ENCODE measurements around the gene ZNF575. TPM values are rescaled to one million over a fixed set of nuclear protein-coding genes. Genes with fewer than 3 reads are reported as not detected.

ZNF575 gene
- total RNA-seq, 2 donors from 2014 or later: 6.4 to 11.3 TPM

DNA sequence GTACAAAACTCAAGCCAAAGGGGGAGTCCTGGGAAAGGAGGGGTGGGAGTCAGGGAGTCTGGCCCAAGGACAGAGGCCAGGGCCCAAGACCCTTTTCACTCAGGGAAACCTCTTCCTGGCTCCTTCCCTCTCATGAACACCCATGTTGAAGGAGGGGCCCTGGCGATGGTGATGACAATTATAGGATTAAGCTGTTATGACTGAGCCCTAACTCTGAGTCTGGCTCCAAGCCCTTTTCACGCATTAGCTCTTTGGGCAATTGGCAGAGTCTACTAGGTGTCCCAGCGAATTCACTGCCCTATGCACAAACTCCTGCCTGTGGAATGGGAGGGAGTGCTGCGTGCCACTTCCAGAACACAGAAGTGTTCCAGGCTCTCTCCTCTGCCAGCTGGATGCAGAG lies 20.7 kb downstream of the ZNF575 start:
- H3K4me1 ChIP-seq: no peaks in the 10 kb centered on the region
- no peak overlapping the region for H3K4me3 ChIP-seq
- no peaks in the 10 kb centered on the region for H3K9me3 ChIP-seq
- intact Hi-C loops (cut with DNase I): no loop called here
- no peak for DNase-seq
- H3K27ac ChIP-seq: no peak overlapping the region
- TF ChIP-seq, protein P1, sequence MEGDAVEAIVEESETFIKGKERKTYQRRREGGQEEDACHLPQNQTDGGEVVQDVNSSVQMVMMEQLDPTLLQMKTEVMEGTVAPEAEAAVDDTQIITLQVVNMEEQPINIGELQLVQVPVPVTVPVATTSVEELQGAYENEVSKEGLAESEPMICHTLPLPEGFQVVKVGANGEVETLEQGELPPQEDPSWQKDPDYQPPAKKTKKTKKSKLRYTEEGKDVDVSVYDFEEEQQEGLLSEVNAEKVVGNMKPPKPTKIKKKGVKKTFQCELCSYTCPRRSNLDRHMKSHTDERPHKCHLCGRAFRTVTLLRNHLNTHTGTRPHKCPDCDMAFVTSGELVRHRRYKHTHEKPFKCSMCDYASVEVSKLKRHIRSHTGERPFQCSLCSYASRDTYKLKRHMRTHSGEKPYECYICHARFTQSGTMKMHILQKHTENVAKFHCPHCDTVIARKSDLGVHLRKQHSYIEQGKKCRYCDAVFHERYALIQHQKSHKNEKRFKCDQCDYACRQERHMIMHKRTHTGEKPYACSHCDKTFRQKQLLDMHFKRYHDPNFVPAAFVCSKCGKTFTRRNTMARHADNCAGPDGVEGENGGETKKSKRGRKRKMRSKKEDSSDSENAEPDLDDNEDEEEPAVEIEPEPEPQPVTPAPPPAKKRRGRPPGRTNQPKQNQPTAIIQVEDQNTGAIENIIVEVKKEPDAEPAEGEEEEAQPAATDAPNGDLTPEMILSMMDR (IDR thresholded peaks at IDR 0.05): no peak
- H3K36me3 ChIP-seq: peaks cover 5% of the 10 kb centered on the region
- no peaks in the 10 kb centered on the region for H3K27me3 ChIP-seq
- H3K9ac ChIP-seq (ENCODE audit: low read depth in 2 of 2, low read length in 2 of 2): no peak overlapping the region

DNA sequence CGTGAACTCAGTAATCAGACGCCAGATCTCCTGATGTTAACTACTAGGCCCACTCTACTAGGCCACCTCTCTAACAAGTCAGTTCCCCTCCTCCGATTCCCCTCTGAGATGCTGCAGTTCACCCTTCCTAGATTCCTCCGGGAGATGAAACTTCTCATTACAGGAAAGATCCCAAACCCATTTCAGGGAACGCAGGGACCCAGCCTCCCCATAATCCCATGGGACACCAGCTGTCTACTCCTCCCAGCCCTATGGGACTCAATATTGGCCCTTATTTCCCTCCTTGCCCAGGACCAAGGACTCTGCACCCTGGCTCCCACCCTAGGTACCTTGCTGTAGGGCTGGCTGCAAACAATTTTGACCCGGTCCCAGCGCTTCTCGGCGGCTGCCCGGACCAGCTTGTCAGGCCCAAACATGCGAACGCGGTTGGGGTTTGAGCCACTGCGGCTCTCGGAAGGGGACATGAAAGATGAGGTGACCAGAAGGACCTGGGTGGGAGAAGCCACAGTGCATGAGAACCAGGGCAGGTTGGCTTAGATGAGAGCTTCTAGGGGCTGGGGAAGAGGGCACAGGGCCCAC lies 21.4 kb downstream of the ZNF575 start:
- H3K9ac ChIP-seq (ENCODE audit: low read depth in 2 of 2, low read length in 2 of 2): no peak overlapping the region
- H3K4me1 ChIP-seq: no peaks in the 10 kb centered on the region
- intact Hi-C loops (cut with DNase I): no loop called here
- no peak overlapping the region for H3K27ac ChIP-seq
- DNase-seq: no peak
- no peaks in the 10 kb centered on the region for H3K9me3 ChIP-seq
- H3K27me3 ChIP-seq: no peaks in the 10 kb centered on the region
- H3K4me3 ChIP-seq: no peak overlapping the region
- H3K36me3 ChIP-seq: peaks cover 5% of the 10 kb centered on the region
- TF ChIP-seq, protein P1 (IDR thresholded peaks at IDR 0.05): no peak

DNA sequence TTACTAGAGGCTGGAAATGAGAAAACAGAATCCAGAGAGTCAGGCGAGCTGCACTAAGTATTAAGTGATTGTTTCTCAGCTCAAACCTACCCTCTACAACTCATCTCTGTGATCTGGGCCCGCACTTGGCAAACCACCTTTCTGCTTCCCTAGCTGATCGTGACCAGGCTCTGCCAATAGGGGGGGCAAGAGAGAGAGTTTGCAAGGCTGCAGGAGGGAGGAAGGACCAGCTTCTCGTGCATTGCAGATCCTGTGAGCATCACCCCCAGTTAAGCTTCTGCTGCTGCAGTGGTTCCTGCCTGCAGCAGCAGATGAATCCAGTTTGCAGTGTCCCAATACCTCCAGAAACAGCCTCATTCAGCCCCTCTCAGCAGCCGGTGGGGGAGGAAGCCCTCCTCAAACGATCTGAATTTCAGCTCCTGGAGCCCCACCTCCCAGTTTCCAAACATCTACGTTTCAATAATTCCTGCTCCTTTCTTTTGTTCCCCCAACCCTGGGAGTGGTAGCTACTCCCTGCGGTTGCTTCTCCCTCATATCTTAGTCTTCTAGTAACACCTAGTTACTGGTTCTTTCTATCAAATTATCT lies 22.3 kb downstream of the ZNF575 start:
- Histone ChIP-seq H3K36me3 (peaks cover 5% of the 10 kb centered on the region), H3K9ac (ENCODE audit: low read depth in 2 of 2, low read length in 2 of 2) (no peak overlapping the region), H3K27ac (no peak overlapping the region), H3K27me3 (no peaks in the 10 kb centered on the region), H3K4me1 (no peaks in the 10 kb centered on the region), H3K9me3 (no peaks in the 10 kb centered on the region), H3K4me3 (no peak overlapping the region)
- intact Hi-C loops (cut with DNase I): loop anchor here (5.0 kb wide), 1 partner anchor 97 kb away; no protein-coding TSS in a partner anchor
- peak; percentile 86 for DNase-seq
- TF ChIP-seq, protein P1 (IDR thresholded peaks at IDR 0.05): peak; percentile 67

DNA sequence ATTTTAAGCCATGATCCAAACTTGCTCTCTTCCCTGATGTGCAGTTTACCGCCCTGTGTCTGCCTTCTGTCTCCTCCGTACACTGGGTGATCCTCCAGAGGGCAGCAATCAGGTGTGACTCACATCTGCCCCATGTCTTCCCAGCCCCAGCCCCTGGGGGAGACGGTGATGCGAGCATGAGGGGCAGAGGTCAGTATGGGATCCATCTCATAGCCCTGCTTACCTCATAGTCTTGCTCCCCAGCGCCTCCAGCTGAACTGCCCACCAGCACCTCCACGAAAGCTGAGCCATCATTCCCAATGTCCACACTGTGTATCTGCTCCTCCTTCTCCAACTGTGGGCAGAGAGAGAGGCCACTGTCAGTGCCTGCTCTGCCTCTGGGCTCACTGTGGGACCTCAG lies 27.7 kb downstream of the ZNF575 start:
- no peaks in the 10 kb centered on the region for H3K36me3 ChIP-seq

DNA sequence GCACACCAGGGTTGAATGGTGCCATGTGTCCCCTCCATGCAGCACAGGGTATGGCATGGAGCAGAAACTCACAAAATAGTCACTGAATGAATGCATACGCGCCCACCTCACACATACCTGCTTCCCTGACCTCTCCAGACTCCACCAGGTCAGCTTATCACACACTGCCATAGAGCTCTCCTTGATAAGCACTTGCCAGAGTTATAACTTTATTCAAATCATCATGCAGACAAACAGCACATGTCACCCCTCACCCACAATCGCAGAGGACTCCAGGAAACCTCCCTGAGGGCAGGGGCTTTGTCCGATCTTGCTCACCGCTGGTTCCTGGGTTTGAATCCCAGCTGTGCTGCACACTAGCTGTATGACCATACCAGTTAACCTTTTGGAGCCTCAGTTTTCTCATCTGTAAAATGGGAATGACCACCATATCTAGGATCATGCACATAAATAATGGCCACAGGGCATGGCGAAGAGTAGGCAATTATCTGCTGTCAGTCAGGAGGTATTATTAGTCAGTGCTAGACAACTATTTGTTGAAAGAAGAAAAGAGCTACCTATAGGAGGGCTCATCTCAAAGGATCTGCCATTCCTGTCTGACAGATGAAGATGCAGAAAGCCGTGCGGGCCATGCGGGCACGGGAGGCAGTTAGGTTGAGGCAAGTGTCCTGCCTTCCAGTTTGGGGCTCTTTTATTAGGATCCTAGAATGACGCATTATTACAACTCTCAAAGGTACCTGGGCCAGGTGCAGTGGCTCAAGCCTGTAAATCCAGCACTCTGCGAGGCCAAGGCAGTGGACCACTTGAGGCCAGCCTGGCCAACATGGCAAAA lies 28.4 kb downstream of the ZNF575 start:
- no peaks in the 10 kb centered on the region for H3K36me3 ChIP-seq
- no peaks in the 10 kb centered on the region for H3K9me3 ChIP-seq
- no peak overlapping the region for H3K9ac ChIP-seq (ENCODE audit: low read depth in 2 of 2, low read length in 2 of 2)
- no peaks in the 10 kb centered on the region for H3K4me1 ChIP-seq
- H3K4me3 ChIP-seq: no peak overlapping the region
- no peaks in the 10 kb centered on the region for H3K27me3 ChIP-seq
- no peak for DNase-seq
- H3K27ac ChIP-seq: no peak overlapping the region
- intact Hi-C loops (cut with DNase I): no loop called here
- TF ChIP-seq, protein P1 (IDR thresholded peaks at IDR 0.05): no peak

More for the DNA sequence above, 27.7 kb downstream of the ZNF575 start:
- TF ChIP-seq, protein P1 (IDR thresholded peaks at IDR 0.05): no peak
- no peak for DNase-seq
- intact Hi-C loops (cut with DNase I): no loop called here
- H3K4me1 ChIP-seq: no peaks in the 10 kb centered on the region
- H3K27me3 ChIP-seq: no peaks in the 10 kb centered on the region
- no peak overlapping the region for H3K9ac ChIP-seq (ENCODE audit: low read depth in 2 of 2, low read length in 2 of 2)
- H3K4me3 ChIP-seq: no peak overlapping the region
- no peaks in the 10 kb centered on the region for H3K9me3 ChIP-seq
- H3K27ac ChIP-seq: no peak overlapping the region

All from colonic mucosa (tissue), 4 donors.